ENCODE results near the gene ANKEF1.
"Not testable (repeated sequence)": the region's sequence is repeated elsewhere in the genome, so short reads cannot be mapped to it uniquely, and the experiment has no call there.

DNA sequence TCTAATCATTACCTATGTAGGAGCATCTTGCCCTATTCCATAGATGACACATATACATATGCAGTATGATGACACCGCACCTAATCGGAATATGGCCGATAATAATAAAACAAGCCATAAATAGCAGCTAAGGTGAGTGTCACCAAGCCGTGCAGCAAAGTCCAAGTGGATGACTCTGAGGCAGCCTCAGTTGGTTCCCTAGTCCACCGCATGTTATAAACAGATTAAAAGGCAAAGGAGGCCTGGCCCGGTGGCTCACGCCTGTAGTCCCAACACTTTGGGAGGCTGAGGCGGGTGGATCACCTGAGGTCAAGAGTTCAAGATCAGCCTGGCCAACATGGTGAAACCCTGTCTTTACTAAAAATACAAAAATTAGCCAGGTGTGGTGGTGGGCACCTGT, 1.5 kb downstream of the ANKEF1 start:
- TF ChIP-seq SUZ12 (IDR thresholded peaks at IDR 0.05; ENCODE audit: extremely low read depth, insufficient read depth, insufficient read length); YY1 (IDR thresholded peaks at IDR 0.05; ENCODE audit: insufficient read depth, insufficient read length): not testable (repeated sequence)

Data from NT2/D1 (cell line).